Large intestine (tissue), 12 donors: ENCODE data around the gene OR10V1. TPM values are rescaled to one million over a fixed set of nuclear protein-coding genes. Genes with fewer than 3 reads are reported as not detected.

Experiments used
- DNase-seq, 2 donors: peaks; one replicate each; pipeline versions ENCODE4 v3.0.0 to v3.0.0-alpha.2; 2013
- H3K27ac ChIP-seq: one replicate; pipeline ENCODE4 v1.5.1; 2013; ENCODE audit warnings: low read length
- H3K27me3 ChIP-seq: 2 replicates; pipeline ENCODE4 v1.6.1; 2013; ENCODE audit warnings: low read length; ENCODE audit not compliant: control insufficient read depth, insufficient read depth
- H3K36me3 ChIP-seq: 2 replicates; pipeline ENCODE4 v1.6.1; 2013; ENCODE audit warnings: low read length; ENCODE audit not compliant: control insufficient read depth, insufficient read depth
- H3K4me1 ChIP-seq: one replicate; pipeline ENCODE4 v1.6.1; 2013; ENCODE audit warnings: low read length; ENCODE audit not compliant: control insufficient read depth, insufficient read depth
- H3K4me3 ChIP-seq: one replicate; pipeline ENCODE4 v1.5.1; 2013; ENCODE audit warnings: low read length
- H3K9me3 ChIP-seq: one replicate; pipeline ENCODE4 v1.6.1; 2013; ENCODE audit warnings: mild to moderate bottlenecking, low read depth, low read length, moderate library complexity; ENCODE audit not compliant: control insufficient read depth
- WGBS: methylation state at CpG from one replicate; pipeline ENCODE4 v1.1.5; 2013; ENCODE audit warnings: low lambda C conversion rate; ENCODE audit not compliant: insufficient coverage; 5-methylcytosine and 5-hydroxymethylcytosine counted together
- long read RNA-seq, 11 donors: transcript quantifications; one replicate each; lab custom pipeline, GENCODE V29; 2026
- polyA plus RNA-seq: library from polyadenylated mRNA; unstranded; fragments of 120-200 nt; gene quantifications from one replicate; pipeline ENCODE4 v1.2.1, GENCODE V29; 2013

OR10V1 gene, protein sequence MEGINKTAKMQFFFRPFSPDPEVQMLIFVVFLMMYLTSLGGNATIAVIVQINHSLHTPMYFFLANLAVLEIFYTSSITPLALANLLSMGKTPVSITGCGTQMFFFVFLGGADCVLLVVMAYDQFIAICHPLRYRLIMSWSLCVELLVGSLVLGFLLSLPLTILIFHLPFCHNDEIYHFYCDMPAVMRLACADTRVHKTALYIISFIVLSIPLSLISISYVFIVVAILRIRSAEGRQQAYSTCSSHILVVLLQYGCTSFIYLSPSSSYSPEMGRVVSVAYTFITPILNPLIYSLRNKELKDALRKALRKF
- not detected for polyA plus RNA-seq
- long read RNA-seq, donor 1: 0 reads
- long read RNA-seq, donor 2: 0 reads
- long read RNA-seq, donor 3: 0 reads
- long read RNA-seq, donor 4: 0 reads
- long read RNA-seq, donor 5: 0 reads
- long read RNA-seq, donor 6: 0 reads
- long read RNA-seq, donor 7: 0 reads
- long read RNA-seq, donor 8: 0 reads
- long read RNA-seq, donor 9: 0 reads
- long read RNA-seq, donor 10: 0 reads
- long read RNA-seq, donor 11: 0 reads

- H3K4me1 ChIP-seq: no peaks in the 10 kb centered on the region
- DNase-seq: no peak
- no CpG with 5 or more reads among the region's 2 CpGs for WGBS
- H3K27ac ChIP-seq: no peak within 1 kb of the TSS
- no peaks in the 10 kb centered on the region for H3K9me3 ChIP-seq
- H3K36me3 ChIP-seq: no peaks in the 10 kb centered on the region
- no peaks in the 10 kb centered on the region for H3K27me3 ChIP-seq
- no peak within 1 kb of the TSS for H3K4me3 ChIP-seq
Measured at GRCh38 chr11:59713745-59714144, at the start of gene OR10V1. Gene OR10V1 (minus strand): TSS chr11:59713845. CDS start chr11:59713845, 0 bp downstream.

DNA sequence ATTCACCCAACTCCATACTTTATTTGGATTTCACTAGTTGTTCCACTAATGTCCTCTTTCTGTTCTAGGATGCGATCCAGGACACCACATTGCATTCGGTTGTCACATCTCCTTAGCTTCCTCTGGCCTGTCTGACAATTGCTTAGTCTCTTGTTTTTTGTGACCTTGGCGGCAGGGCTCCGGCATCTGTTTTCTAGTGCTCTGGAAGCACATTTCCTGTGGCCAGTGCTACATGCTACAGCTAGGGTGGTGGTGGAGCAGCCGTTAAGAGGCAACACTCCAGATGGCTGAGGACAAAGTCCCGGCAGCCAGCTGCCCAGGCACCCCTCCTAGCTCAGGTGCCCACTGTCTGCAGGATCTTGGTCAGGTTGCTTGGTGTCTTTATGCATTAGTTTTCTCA is 48.3 kb upstream of the OR10V1 start:
- H3K4me3 ChIP-seq: no peak overlapping the region
- H3K4me1 ChIP-seq: peaks cover 54% of the 10 kb centered on the region
- H3K9me3 ChIP-seq: no peaks in the 10 kb centered on the region
- no peak overlapping the region for H3K27ac ChIP-seq
- WGBS: no CpG with 5 or more reads among the region's 6 CpGs
- H3K36me3 ChIP-seq: peaks cover 22% of the 10 kb centered on the region
- DNase-seq: peak in 1 of 2 donors; percentile 51
- H3K27me3 ChIP-seq: no peaks in the 10 kb centered on the region

DNA sequence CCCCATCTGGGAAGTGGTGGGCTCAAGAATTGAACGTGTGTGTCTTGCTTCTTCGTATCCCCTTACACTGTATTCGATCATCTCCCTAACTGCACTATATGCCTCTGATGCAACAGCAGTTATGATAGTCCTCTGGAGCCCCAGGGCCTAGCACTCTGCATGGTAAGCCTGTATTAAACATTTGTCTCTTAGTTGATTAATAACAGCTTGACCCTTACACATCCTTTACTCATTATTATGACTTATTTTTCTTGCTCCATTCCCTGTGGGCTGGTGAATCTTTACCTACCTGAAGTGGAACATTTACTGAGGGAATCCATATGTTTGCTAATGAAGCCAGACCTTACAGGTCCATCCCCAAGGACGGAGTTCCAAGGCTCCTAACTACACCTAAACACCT is 47.1 kb upstream of the OR10V1 start:
- no peaks in the 10 kb centered on the region for H3K27me3 ChIP-seq
- H3K4me1 ChIP-seq: peaks cover 47% of the 10 kb centered on the region
- H3K4me3 ChIP-seq: no peak overlapping the region
- DNase-seq: no peak
- H3K9me3 ChIP-seq: no peaks in the 10 kb centered on the region
- peaks cover 22% of the 10 kb centered on the region for H3K36me3 ChIP-seq
- 100% methylated on average over 3 of the region's 4 CpGs for WGBS
- peak overlapping the region; percentile 0 for H3K27ac ChIP-seq

GRCh38 chr11:59759900-59760299 is 46.3 kb upstream of the OR10V1 start:
- no peaks in the 10 kb centered on the region for H3K9me3 ChIP-seq
- DNase-seq: no peak
- H3K4me1 ChIP-seq: peaks cover 42% of the 10 kb centered on the region
- H3K36me3 ChIP-seq: peaks cover 22% of the 10 kb centered on the region
- WGBS: no CpG with 5 or more reads among the region's 4 CpGs
- no peaks in the 10 kb centered on the region for H3K27me3 ChIP-seq
- no peak overlapping the region for H3K27ac ChIP-seq
- H3K4me3 ChIP-seq: no peak overlapping the region

GRCh38 chr11:59758401-59759037 is 44.9 kb upstream of the OR10V1 start:
- Histone ChIP-seq H3K36me3 (peaks cover 22% of the 10 kb centered on the region), H3K4me3 (no peak overlapping the region), H3K27ac (peak overlapping the region; percentile 92), H3K27me3 (no peaks in the 10 kb centered on the region), H3K4me1 (peaks cover 42% of the 10 kb centered on the region), H3K9me3 (no peaks in the 10 kb centered on the region)
- DNase-seq: no peak
- no CpG with 5 or more reads among the region's 4 CpGs for WGBS

- no peaks in the 10 kb centered on the region for H3K9me3 ChIP-seq
- H3K4me1 ChIP-seq: peaks cover 39% of the 10 kb centered on the region
- DNase-seq: peak; percentile 84 to 90
- no CpG with 5 or more reads among the region's 4 CpGs for WGBS
- peaks cover 12% of the 10 kb centered on the region for H3K36me3 ChIP-seq
- no peaks in the 10 kb centered on the region for H3K27me3 ChIP-seq
- H3K4me3 ChIP-seq: peak overlapping the region; percentile 66
- peak overlapping the region; percentile 92 for H3K27ac ChIP-seq
Measured at GRCh38 chr11:59756845-59757244, 43.2 kb upstream of the OR10V1 start.

- Histone ChIP-seq H3K36me3 (peaks cover 12% of the 10 kb centered on the region), H3K27me3 (no peaks in the 10 kb centered on the region), H3K27ac (peak overlapping the region; percentile 92), H3K4me3 (peak overlapping the region; percentile 66), H3K9me3 (no peaks in the 10 kb centered on the region), H3K4me1 (peaks cover 37% of the 10 kb centered on the region)
- no peak for DNase-seq
- no CpG with 5 or more reads among the region's 3 CpGs for WGBS
Measured at GRCh38 chr11:59756558-59756840, 42.9 kb upstream of the OR10V1 start.

DNA sequence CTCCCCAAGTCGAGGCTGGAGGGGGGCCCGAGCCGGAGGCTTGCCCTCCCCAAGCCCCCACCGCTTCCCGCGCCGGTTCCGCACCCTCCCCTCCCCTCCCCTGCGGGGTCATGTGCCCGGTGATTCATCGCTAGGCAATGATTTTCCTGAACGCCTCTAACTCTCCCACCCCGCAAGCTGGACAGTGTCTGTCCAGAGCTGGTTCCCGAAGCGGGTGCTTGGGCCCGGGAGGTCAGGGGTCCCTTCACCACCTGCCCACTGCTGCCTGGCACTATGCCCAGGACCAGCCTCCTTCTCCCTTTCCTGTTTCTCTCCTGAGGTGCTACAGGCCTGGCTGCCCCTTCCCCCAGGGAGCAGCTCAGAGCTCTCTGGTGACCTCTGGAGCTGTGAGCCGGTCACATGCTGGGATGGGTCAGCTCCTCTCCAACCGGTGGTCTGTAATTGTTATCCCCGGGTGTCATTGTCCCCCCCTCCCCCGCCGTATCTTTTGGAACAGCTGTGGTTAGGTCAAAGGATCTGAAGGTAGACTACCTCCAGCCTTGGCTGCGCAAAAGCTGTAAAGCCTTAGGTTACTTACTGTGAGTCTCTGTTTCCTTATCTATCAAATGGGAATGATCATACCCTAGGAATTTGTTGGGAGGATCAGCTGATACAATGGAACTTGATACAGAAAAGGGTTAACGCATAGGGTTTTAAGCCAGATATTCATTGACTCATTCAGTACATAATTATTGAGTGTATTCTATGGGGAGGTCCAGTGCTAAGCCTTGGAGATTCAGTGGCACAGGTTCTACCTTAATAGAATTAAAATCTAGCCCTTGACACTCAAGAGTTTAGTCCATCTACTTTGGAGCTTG is 42.3 kb upstream of the OR10V1 start:
- peak; percentile 76 to 91 for DNase-seq
- no peaks in the 10 kb centered on the region for H3K9me3 ChIP-seq
- H3K27me3 ChIP-seq: no peaks in the 10 kb centered on the region
- peaks cover 8% of the 10 kb centered on the region for H3K36me3 ChIP-seq
- H3K4me3 ChIP-seq: peak overlapping the region; percentile 66
- H3K27ac ChIP-seq: peak overlapping the region; percentile 92
- peaks cover 33% of the 10 kb centered on the region for H3K4me1 ChIP-seq
- 14% methylated on average over 1 of the region's 23 CpGs for WGBS

DNA sequence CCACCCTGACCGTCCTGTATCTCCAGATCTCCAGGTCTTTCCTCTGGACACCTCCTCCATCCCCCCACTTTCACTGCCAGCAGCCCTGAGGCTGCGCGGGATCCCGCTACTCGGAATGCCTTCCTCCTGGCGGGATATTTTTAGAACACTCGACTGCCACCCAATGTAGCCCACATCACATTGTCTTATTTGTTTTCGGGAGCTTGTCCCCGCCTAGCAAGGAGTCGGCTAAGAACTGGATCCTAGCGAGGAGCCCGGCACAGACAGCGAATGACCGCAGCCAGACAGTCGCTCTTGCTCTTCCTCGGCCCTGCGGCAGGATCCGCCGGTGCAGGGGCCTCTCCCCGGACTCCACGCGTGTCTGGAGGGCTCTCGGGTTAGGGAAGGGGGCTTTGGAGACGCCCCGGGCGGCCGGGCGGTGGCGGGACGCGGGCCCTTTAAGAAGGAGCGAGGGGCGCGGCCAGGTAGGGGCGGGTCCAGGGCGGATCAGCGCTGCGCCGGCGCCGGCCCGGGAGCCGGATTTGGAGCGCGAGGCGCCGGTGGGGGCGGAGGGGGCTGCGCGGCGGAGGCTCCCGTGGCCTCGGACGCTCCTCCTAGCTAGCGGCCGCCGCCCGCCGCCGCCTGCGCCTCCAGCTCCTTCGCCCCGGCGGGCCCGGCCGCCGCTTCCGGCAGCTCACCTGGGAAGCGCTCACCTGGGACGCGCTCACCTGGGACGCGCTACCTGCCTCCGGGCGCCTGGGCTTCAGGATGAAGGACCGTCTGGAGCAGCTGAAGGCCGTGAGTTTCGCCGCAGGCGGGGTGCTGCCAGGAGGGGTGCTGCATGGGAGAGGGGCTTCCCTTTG is 41.4 kb upstream of the OR10V1 start, which contains the start of gene STX3:
STX3 (plus strand) TSS at position 518 of the 842 bp plus-strand sequence; CDS start at position 748, 230 bp downstream.
- no CpG with 5 or more reads among the region's 80 CpGs for WGBS

More for the DNA sequence above, 41.4 kb upstream of the OR10V1 start, which contains the start of gene STX3:
- peak; percentile 63 to 90 for DNase-seq
- Histone ChIP-seq H3K4me3 (peak within 1 kb of the TSS; percentile 79), H3K4me1 (peaks cover 33% of the 10 kb centered on the region), H3K27ac (peak within 1 kb of the TSS; percentile 92), H3K9me3 (no peaks in the 10 kb centered on the region), H3K27me3 (no peaks in the 10 kb centered on the region), H3K36me3 (peaks cover 7% of the 10 kb centered on the region)
